HCT116 (cell line): ENCODE measurements around the gene CDKN2A.

Experiments used
- POLR2AphosphoS5 ChIP-seq: IDR thresholded peaks from 2 replicates; pipeline ENCODE4 v1.6.1; 2011; ENCODE audit warnings: mild to moderate bottlenecking, low read depth, low read length, moderate library complexity
- TF ChIP-seq, protein P1 (sequence below), 3 experiments: fragments of 200-600 bp in 1 of 3; sonication (generic) in 1 of 3; IDR thresholded peaks in 2 of 3; conservative IDR thresholded peaks in 1 of 3; 2 replicates each; pipeline ENCODE4 v1.5.1; 2012 to 2017; ENCODE audit warnings: low read depth in 2 of 3, low read length in 2 of 3, antibody characterized with exemption in 1 of 3, borderline replicate concordance in 1 of 3, control low read depth in 1 of 3, mild to moderate bottlenecking in 1 of 3, mixed read lengths in 1 of 3, mixed run types in 1 of 3, moderate library complexity in 1 of 3; ENCODE audit not compliant: insufficient read depth in 1 of 3

DNA sequence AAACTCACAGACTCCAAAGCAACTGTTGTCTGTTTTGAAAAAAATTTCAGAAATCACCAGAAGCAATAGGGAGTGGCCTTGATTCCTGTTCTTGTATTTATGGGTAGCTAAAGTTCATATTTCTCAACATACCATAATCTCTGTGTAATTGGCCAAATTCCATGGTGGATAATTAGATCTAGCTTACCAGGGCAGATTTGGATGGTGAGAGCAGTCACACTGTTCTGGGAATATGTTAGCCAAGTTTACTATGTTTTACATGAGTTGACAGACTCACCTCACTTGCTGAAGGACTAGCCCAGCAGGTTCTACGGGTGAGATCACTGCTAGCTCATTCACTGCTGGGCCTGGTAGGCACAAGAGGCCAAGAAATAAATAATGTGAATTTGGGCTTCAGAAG, 47.6 kb upstream of the CDKN2A start:
- TF ChIP-seq POLR2AphosphoS5, result no peak
- TF ChIP-seq, protein P1, sequence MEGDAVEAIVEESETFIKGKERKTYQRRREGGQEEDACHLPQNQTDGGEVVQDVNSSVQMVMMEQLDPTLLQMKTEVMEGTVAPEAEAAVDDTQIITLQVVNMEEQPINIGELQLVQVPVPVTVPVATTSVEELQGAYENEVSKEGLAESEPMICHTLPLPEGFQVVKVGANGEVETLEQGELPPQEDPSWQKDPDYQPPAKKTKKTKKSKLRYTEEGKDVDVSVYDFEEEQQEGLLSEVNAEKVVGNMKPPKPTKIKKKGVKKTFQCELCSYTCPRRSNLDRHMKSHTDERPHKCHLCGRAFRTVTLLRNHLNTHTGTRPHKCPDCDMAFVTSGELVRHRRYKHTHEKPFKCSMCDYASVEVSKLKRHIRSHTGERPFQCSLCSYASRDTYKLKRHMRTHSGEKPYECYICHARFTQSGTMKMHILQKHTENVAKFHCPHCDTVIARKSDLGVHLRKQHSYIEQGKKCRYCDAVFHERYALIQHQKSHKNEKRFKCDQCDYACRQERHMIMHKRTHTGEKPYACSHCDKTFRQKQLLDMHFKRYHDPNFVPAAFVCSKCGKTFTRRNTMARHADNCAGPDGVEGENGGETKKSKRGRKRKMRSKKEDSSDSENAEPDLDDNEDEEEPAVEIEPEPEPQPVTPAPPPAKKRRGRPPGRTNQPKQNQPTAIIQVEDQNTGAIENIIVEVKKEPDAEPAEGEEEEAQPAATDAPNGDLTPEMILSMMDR (IDR thresholded peaks at IDR 0.05 in 2 of 3, conservative IDR thresholded peaks at IDR 0.05 in 1 of 3; ENCODE audit: borderline replicate concordance in 1 of 3, insufficient read depth in 1 of 3, low read depth in 2 of 3, low read length in 2 of 3), result no peak
